Skin of body (tissue), 2 donors: ENCODE measurements around the gene HIVEP3. TPM values are rescaled to one million over a fixed set of nuclear protein-coding genes. Genes with fewer than 3 reads are reported as not detected.
A peak's percentile ranks its signal among the peaks of the same experiment; 100 is the strongest.

Experiments used
- DNase-seq: peaks from one replicate; lab custom pipeline; 2025; lab: John Stamatoyannopoulos, UW
- total RNA-seq: library from RNA; depleted of rRNA; stranded (reverse); fragments of >200 nt; gene quantifications from one replicate; pipeline ENCODE4 v1.2.3, GENCODE V29; 2014

HIVEP3 gene
- total RNA-seq, 1 donor from 2014 or later: 3.3 TPM

GRCh38 chr1:41670217-41670957, 248.3 kb downstream of the HIVEP3 start:
- DNase-seq: no peak

GRCh38 chr1:41668967-41669366, 249.8 kb downstream of the HIVEP3 start:
- DNase-seq: no peak

GRCh38 chr1:41668054-41668660, 250.6 kb downstream of the HIVEP3 start:
- DNase-seq: no peak

GRCh38 chr1:41666981-41667631, 251.6 kb downstream of the HIVEP3 start:
- DNase-seq: no peak

- DNase-seq: no peak
These were observed 252.5 kb downstream of the HIVEP3 start for GRCh38 chr1:41665962-41666917.

- peak; percentile 28 for DNase-seq
These were observed 253.7 kb downstream of the HIVEP3 start for GRCh38 chr1:41664861-41665640.

- no peak for DNase-seq
These were observed 254.9 kb downstream of the HIVEP3 start for GRCh38 chr1:41663671-41664400.

GRCh38 chr1:41662765-41663437, 255.8 kb downstream of the HIVEP3 start:
- no peak for DNase-seq

- peak; percentile 51 for DNase-seq
These were observed 256.5 kb downstream of the HIVEP3 start for GRCh38 chr1:41662061-41662764.

GRCh38 chr1:41661428-41662060, 257.2 kb downstream of the HIVEP3 start:
- no peak for DNase-seq

GRCh38 chr1:41660570-41661427, 257.9 kb downstream of the HIVEP3 start:
- no peak for DNase-seq

- no peak for DNase-seq
These were observed 258.8 kb downstream of the HIVEP3 start for GRCh38 chr1:41659903-41660302.

GRCh38 chr1:41659159-41659495, 259.6 kb downstream of the HIVEP3 start:
- DNase-seq: no peak

GRCh38 chr1:41658431-41659158, 260.1 kb downstream of the HIVEP3 start:
- DNase-seq: no peak

GRCh38 chr1:41657679-41658295, 260.9 kb downstream of the HIVEP3 start:
- no peak for DNase-seq

- no peak for DNase-seq
These were observed 261.8 kb downstream of the HIVEP3 start for GRCh38 chr1:41656825-41657500.
